H1 (cell line): ENCODE data around the gene MAN1A2. TPM values are rescaled to one million over a fixed set of nuclear protein-coding genes. Genes with fewer than 3 reads are reported as not detected.

ENCODE experiments used
- CHD7 ChIP-seq: fragments of 300-600 bp; sonication (generic); IDR thresholded peaks from 2 replicates; pipeline ENCODE4 v1.7.1; 2012; ENCODE audit warnings: low read length, moderate library complexity, mild to moderate bottlenecking, inconsistent platforms; ENCODE audit not compliant: insufficient replicate concordance
- CTCF ChIP-seq, 3 experiments: IDR thresholded peaks; 1 replicate in 2 of 3; 2 replicates in 1 of 3; pipeline versions ENCODE4 v1.5.1 to v1.6.1; 2011; ENCODE audit warnings: low read length in 3 of 3, mild to moderate bottlenecking in 3 of 3, inconsistent platforms in 2 of 3, low read depth in 1 of 3, moderate library complexity in 1 of 3; ENCODE audit not compliant: insufficient read depth in 1 of 3; ENCODE audit errors: control extremely low read depth in 1 of 3
- EGR1 ChIP-seq: IDR thresholded peaks from 2 replicates; pipeline ENCODE4 v1.6.1; 2011; ENCODE audit warnings: low read depth, low read length, borderline replicate concordance
- KDM5A ChIP-seq: fragments of 200-600 bp; IDR thresholded peaks from 2 replicates; pipeline ENCODE4 v1.7.1; 2012; ENCODE audit warnings: mild to moderate bottlenecking, low read length, inconsistent platforms, mixed read lengths
- MAX ChIP-seq: IDR thresholded peaks from 2 replicates; pipeline ENCODE4 v1.6.1; 2012; ENCODE audit warnings: inconsistent platforms
- POLR2A ChIP-seq, 2 experiments: IDR thresholded peaks; 1 replicate in 1 of 2; 2 replicates in 1 of 2; pipeline ENCODE4 v1.6.1; 2011; ENCODE audit warnings: low read depth in 2 of 2, low read length in 2 of 2, mild to moderate bottlenecking in 2 of 2; ENCODE audit errors: control extremely low read depth in 1 of 2
- RBBP5 ChIP-seq: IDR thresholded peaks from 2 replicates; pipeline ENCODE4 v1.7.1; 2012; ENCODE audit warnings: low read depth, mild to moderate bottlenecking, inconsistent platforms, low read length, moderate library complexity, borderline replicate concordance
- TAF7 ChIP-seq: optimal IDR thresholded peaks from 2 replicates; pipeline ENCODE3; 2011; ENCODE audit warnings: low read depth, mild to moderate bottlenecking, inconsistent platforms, low read length, moderate library complexity, borderline replicate concordance
- TBP ChIP-seq: IDR thresholded peaks from 2 replicates; pipeline ENCODE4 v1.6.1; 2011; ENCODE audit warnings: low read depth, low read length, improper control_type of control experiment
- polyA plus RNA-seq, 7 experiments: library from polyadenylated mRNA; depleted of rRNA in 3 of 7; stranded (reverse) in 5 of 7; unstranded in 2 of 7; fragments of >200 nt in 5 of 7; fragments of 200-250 nt in 2 of 7; gene quantifications; 1 replicate in 5 of 7; 2 replicates in 1 of 7; 4 replicates in 1 of 7; pipeline versions ENCODE4 v1.2.1 to v1.2.3, GENCODE V29; 2011 to 2013; ENCODE audit warnings: missing spikeins in 2 of 7, mixed read lengths in 2 of 7
- total RNA-seq: library from RNA; stranded (reverse); fragmentation: NEBNext Ultra II Directional; extraction: Animal tissue kit (Norgen Biotek cat#: 25700); gene quantifications from 2 replicates; pipeline ENCODE4 v1.2.1, GENCODE V29; 2021

The MAN1A2 gene
- total and polyA plus RNA-seq, 2 of the 8 experiments (the other 6 are each of a cell fraction or from before 2014, with no cell fraction given) = 5.5 to 18.8 TPM

GRCh38 chr1:117523111-117523510 is 155.9 kb downstream of the MAN1A2 start (continued):
- TF ChIP-seq CTCF (IDR thresholded peaks at IDR 0.05; ENCODE audit: control extremely low read depth in 1 of 3, insufficient read depth in 1 of 3, low read depth in 1 of 3, low read length in 3 of 3) (no peak), RBBP5 (no peak), KDM5A (no peak), TBP (no peak), TAF7 (no peak), POLR2A (IDR thresholded peaks at IDR 0.05; ENCODE audit: control extremely low read depth in 1 of 2, low read depth in 2 of 2, low read length in 2 of 2) (no peak), CHD7 (no peak), MAX (no peak), EGR1 (no peak)
